GM12872 (cell line): ENCODE measurements around the gene IMP4.

Source experiments
- CTCF ChIP-seq: IDR thresholded peaks from 3 replicates; pipeline ENCODE4 v1.5.1; 2011; ENCODE audit warnings: low read depth, mild to moderate bottlenecking, low read length, moderate library complexity; ENCODE audit not compliant: insufficient read depth

IMP4 gene

GRCh38 chr2:130358420-130359350 is 16.0 kb downstream of the IMP4 start:
- no peak for TF ChIP-seq CTCF

GRCh38 chr2:130359466-130359865 is 16.8 kb downstream of the IMP4 start:
- TF ChIP-seq CTCF = no peak

GRCh38 chr2:130363479-130363878 is 20.8 kb downstream of the IMP4 start:
- no peak for TF ChIP-seq CTCF

- no peak for TF ChIP-seq CTCF
These were observed 22.4 kb downstream of the IMP4 start for GRCh38 chr2:130365075-130365474.

GRCh38 chr2:130365963-130366362 is 23.3 kb downstream of the IMP4 start:
- no peak for TF ChIP-seq CTCF

- TF ChIP-seq CTCF = no peak
These were observed 24.0 kb downstream of the IMP4 start for GRCh38 chr2:130366720-130367119.

GRCh38 chr2:130368786-130369185 is 26.1 kb downstream of the IMP4 start:
- no peak for TF ChIP-seq CTCF
